PC-3 (cell line): ENCODE results near the gene MGAT5. TPM values are rescaled to one million over a fixed set of nuclear protein-coding genes. Genes with fewer than 3 reads are reported as not detected.

Experiments
- ATAC-seq: fragments of 200-7000 bp; cut with Tn5 transposase; 2 replicates; pipeline ENCODE4 v1.9.1; 2020; ENCODE audit warnings: mild to moderate bottlenecking, moderate library complexity
- BruUV-seq: library from RNA; stranded (reverse); fragments of 400-500 nt; replicated peaks from 2 replicates; lab custom pipeline; 2021; lab: Mats Ljungman, UMichigan
- CTCF ChIA-PET: fragments of 300-600 bp; sonication (Branson Sonifier 250); formaldehyde crosslinking; loops from one replicate; lab custom pipeline; 2022; ENCODE audit warnings: antibody characterized with exemption; lab: Charles Lee
- POLR2A ChIA-PET: fragments of 300-600 bp; sonication (Branson Sonifier 250); formaldehyde crosslinking; loops from one replicate; lab custom pipeline; 2022; ENCODE audit warnings: antibody characterized with exemption; ENCODE audit not compliant: unreplicated experiment; lab: Charles Lee
- DNase-seq: peaks from one replicate; pipeline ENCODE4 v3.0.0-alpha.2; 2015
- H2AFZ ChIP-seq: fragments of 300-600 bp; sonication (generic); 2 replicates; pipeline ENCODE4 v1.6.0; 2016; ENCODE audit warnings: antibody characterized with exemption, low read length
- H3F3A ChIP-seq: fragments of 300-600 bp; sonication (generic); one replicate; pipeline ENCODE4 v1.6.0; 2017; ENCODE audit warnings: antibody characterized with exemption, low read length, control low read depth, mild to moderate bottlenecking; ENCODE audit not compliant: unreplicated experiment
- H3K27ac ChIP-seq: fragments of 300-600 bp; sonication (generic); 2 replicates; pipeline ENCODE4 v1.5.1; 2016; ENCODE audit warnings: mild to moderate bottlenecking, low read length
- H3K27me3 ChIP-seq: fragments of 300-600 bp; sonication (generic); 2 replicates; pipeline ENCODE4 v1.6.1; 2016; ENCODE audit warnings: low read length, mixed read lengths
- H3K36me3 ChIP-seq: fragments of 300-600 bp; sonication (generic); 2 replicates; pipeline ENCODE4 v1.6.1; 2016; ENCODE audit warnings: low read depth, mixed run types, low read length, mixed read lengths
- H3K4me1 ChIP-seq: fragments of 300-600 bp; sonication (generic); 2 replicates; pipeline ENCODE4 v1.5.1; 2016; ENCODE audit warnings: low read length; ENCODE audit not compliant: insufficient read depth
- H3K4me2 ChIP-seq: fragments of 300-600 bp; sonication (generic); 2 replicates; pipeline ENCODE4 v1.6.0; 2016; ENCODE audit warnings: low read length
- H3K4me3 ChIP-seq: fragments of 300-600 bp; sonication (generic); 2 replicates; pipeline ENCODE4 v1.5.1; 2016; ENCODE audit warnings: mild to moderate bottlenecking, low read length, mixed read lengths
- H3K79me2 ChIP-seq: fragments of 300-600 bp; sonication (generic); 2 replicates; pipeline ENCODE4 v1.6.1; 2017; ENCODE audit warnings: low read length, mixed read lengths
- H3K9ac ChIP-seq: fragments of 300-600 bp; sonication (generic); 2 replicates; pipeline ENCODE4 v1.6.0; 2016; ENCODE audit warnings: mild to moderate bottlenecking, low read length
- H3K9me2 ChIP-seq: fragments of 300-600 bp; sonication (generic); replicated peaks from 2 replicates; pipeline ENCODE4 v1.6.1; 2016; ENCODE audit warnings: mixed run types, low read length, mixed read lengths
- H3K9me3 ChIP-seq: fragments of 300-600 bp; sonication (generic); 2 replicates; pipeline ENCODE4 v1.6.1; 2016; ENCODE audit warnings: low read length, mixed read lengths
- H4K20me1 ChIP-seq: fragments of 300-600 bp; sonication (generic); 2 replicates; pipeline ENCODE4 v1.6.1; 2016; ENCODE audit warnings: low read length, mixed read lengths
- EZH2 ChIP-seq: fragments of 300-600 bp; sonication (generic); IDR thresholded peaks from one replicate; pipeline ENCODE4 v1.6.1; 2017; ENCODE audit warnings: antibody characterized with exemption, mild to moderate bottlenecking, low read length; ENCODE audit not compliant: unreplicated experiment
- EZH2phosphoT487 ChIP-seq: fragments of 300-600 bp; sonication (generic); IDR thresholded peaks from 2 replicates; pipeline ENCODE4 v1.6.1; 2018; ENCODE audit warnings: mild to moderate bottlenecking, antibody characterized with exemption, low read length, borderline replicate concordance
- intact Hi-C: fragments of 100-400 bp; cut with micrococcal nuclease; formaldehyde crosslinking; loops from 2 replicates; pipeline ENCODE4 v1.9.0; 2023
- total RNA-seq: library from RNA; depleted of rRNA; stranded (reverse); fragments of >200 nt; gene quantifications from 2 replicates; pipeline ENCODE4 v1.2.3, GENCODE V29; 2014
- TF ChIP-seq, protein P1 (sequence below): fragments of 300-600 bp; sonication (generic); conservative IDR thresholded peaks from 2 replicates; pipeline ENCODE4 v1.5.1; 2017; ENCODE audit warnings: antibody characterized with exemption, low read depth, mild to moderate bottlenecking, low read length

Gene MGAT5
- total RNA-seq, 1 experiment from 2014 or later, result 33.8 TPM

DNA sequence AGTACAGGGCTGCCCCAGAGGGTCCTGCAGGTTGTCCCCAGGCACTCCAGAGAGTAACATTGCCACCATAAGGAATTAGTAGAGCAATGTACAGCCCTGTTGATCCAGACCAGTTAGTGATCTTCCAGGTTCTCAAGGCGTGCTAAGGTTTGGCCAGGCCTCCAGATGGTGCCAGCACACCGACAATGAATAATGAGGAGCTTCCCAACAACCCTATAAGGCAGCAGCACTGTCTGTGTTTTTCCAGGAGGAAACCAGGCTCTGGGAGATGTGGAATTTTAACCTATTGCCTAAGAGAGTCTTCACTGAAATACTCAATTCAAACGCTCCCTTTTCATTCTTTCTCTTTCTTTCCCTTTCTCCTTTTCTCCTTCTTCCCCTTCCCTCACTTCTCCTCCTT is 122.1 kb downstream of the MGAT5 start:
- H3K36me3 ChIP-seq, result no peaks in the 10 kb centered on the region
- H3K79me2 ChIP-seq, result no peaks in the 10 kb centered on the region
- BruUV-seq, result no TSS peak
- no peak overlapping the region for H2AFZ ChIP-seq
- H3K9me3 ChIP-seq, result no peaks in the 10 kb centered on the region
- TF ChIP-seq EZH2 (no peak), EZH2phosphoT487 (no peak)
- TF ChIP-seq, protein P1, sequence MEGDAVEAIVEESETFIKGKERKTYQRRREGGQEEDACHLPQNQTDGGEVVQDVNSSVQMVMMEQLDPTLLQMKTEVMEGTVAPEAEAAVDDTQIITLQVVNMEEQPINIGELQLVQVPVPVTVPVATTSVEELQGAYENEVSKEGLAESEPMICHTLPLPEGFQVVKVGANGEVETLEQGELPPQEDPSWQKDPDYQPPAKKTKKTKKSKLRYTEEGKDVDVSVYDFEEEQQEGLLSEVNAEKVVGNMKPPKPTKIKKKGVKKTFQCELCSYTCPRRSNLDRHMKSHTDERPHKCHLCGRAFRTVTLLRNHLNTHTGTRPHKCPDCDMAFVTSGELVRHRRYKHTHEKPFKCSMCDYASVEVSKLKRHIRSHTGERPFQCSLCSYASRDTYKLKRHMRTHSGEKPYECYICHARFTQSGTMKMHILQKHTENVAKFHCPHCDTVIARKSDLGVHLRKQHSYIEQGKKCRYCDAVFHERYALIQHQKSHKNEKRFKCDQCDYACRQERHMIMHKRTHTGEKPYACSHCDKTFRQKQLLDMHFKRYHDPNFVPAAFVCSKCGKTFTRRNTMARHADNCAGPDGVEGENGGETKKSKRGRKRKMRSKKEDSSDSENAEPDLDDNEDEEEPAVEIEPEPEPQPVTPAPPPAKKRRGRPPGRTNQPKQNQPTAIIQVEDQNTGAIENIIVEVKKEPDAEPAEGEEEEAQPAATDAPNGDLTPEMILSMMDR, result peak; percentile 54
- H3K9me2 ChIP-seq, result no peaks in the 10 kb centered on the region
- peaks cover 13% of the 10 kb centered on the region for H3K4me1 ChIP-seq
- peak; percentile 47 for DNase-seq
- no peak overlapping the region for H3K4me2 ChIP-seq
- no peaks in the 10 kb centered on the region for H3K27me3 ChIP-seq
- H3K9ac ChIP-seq, result no peak overlapping the region
- ChIA-PET CTCF (interaction anchor here (0.6 to 1.5 kb wide), 4 partner anchors 16 to 75 kb away, joined by 3 to 12 read pairs (median 6); no protein-coding TSS in a partner anchor), POLR2A (no interaction called here)
- no peak overlapping the region for H3K4me3 ChIP-seq
- intact Hi-C loops, result loop anchor here (1.0 to 2.0 kb wide), 2 partner anchors 37 to 74 kb away; no protein-coding TSS in a partner anchor
- no peak overlapping the region for H3K27ac ChIP-seq
- peak; percentile 75 for ATAC-seq
- H4K20me1 ChIP-seq, result no peaks in the 10 kb centered on the region
- H3F3A ChIP-seq, result no peaks in the 10 kb centered on the region

DNA sequence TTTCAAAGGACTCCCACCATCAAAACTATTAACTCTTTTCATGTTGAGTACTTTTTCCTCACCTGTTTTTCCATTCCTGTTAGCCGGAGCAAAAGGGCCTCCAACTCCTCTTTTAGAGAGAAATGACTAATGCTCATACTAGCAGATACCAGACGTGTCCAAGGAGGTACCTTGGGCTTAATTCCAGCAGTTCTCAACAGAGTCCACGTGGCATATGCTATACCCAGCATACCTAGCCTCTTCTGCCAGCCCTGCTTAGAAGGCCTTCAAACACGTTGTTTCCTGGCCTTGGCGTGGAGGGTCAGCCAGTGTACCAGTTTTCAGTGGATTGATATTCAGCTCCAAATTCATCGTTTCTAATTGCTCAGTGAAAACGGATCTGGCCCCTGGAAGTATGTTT is 123.9 kb downstream of the MGAT5 start:
- DNase-seq, result no peak
- ATAC-seq, result no peak
- intact Hi-C loops, result loop anchor here (2.0 kb wide), 1 partner anchor 35 kb away; no protein-coding TSS in a partner anchor
- Histone ChIP-seq H3K4me2 (no peak overlapping the region), H3K36me3 (no peaks in the 10 kb centered on the region), H3K9ac (no peak overlapping the region), H2AFZ (no peak overlapping the region), H3K27ac (no peak overlapping the region), H3K9me2 (no peaks in the 10 kb centered on the region), H4K20me1 (no peaks in the 10 kb centered on the region), H3F3A (no peaks in the 10 kb centered on the region), H3K9me3 (no peaks in the 10 kb centered on the region), H3K4me1 (peaks cover 5% of the 10 kb centered on the region), H3K27me3 (no peaks in the 10 kb centered on the region), H3K4me3 (no peak overlapping the region), H3K79me2 (no peaks in the 10 kb centered on the region)
- ChIA-PET POLR2A (no interaction called here), CTCF (interaction anchor here (0.9 kb wide), 1 partner anchor 34 kb away, joined by 3 read pairs; no protein-coding TSS in a partner anchor)
- no TSS peak for BruUV-seq
- TF ChIP-seq EZH2phosphoT487, result no peak
- TF ChIP-seq, protein P1, result no peak
- TF ChIP-seq EZH2, result no peak

DNA sequence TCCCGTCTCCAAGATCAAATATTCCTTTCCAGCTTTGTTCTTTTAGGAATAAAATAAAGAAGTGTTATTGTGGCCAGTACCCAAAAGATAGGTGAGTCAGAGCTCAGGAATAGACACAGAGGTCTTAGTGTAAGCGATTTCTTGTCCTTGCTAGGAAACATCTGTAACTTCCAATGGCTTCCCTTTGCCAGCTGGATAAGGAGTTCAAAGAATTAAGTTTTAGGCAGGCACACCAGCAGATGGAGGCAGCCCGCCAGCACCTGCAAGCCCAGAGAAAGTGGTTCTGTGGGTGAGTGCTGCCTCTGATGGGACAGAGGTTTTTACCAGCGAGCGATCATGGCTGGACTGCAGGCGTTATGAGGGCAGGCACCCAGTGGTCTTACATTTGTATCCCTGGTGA is 125.4 kb downstream of the MGAT5 start:
- Histone ChIP-seq H3K9me2 (no peaks in the 10 kb centered on the region), H2AFZ (no peak overlapping the region), H3F3A (no peaks in the 10 kb centered on the region), H3K27ac (no peak overlapping the region), H3K27me3 (no peaks in the 10 kb centered on the region), H3K4me1 (no peaks in the 10 kb centered on the region), H3K9ac (no peak overlapping the region), H3K4me3 (no peak overlapping the region), H3K79me2 (no peaks in the 10 kb centered on the region), H3K36me3 (no peaks in the 10 kb centered on the region), H3K4me2 (no peak overlapping the region), H4K20me1 (no peaks in the 10 kb centered on the region), H3K9me3 (no peaks in the 10 kb centered on the region)
- DNase-seq, result no peak
- no TSS peak for BruUV-seq
- no peak for TF ChIP-seq EZH2phosphoT487
- TF ChIP-seq, protein P1, result no peak
- no peak for TF ChIP-seq EZH2
- intact Hi-C loops, result no loop called here
- ATAC-seq, result no peak
- POLR2A ChIA-PET, result no interaction called here
- CTCF ChIA-PET, result no interaction called here
